Activated CD8-positive, alpha-beta memory T cell treated with anti-CD3 and anti-CD28 coated beads for 36 hours (primary cell): ENCODE measurements around the gene PIK3R2. TPM values are rescaled to one million over a fixed set of nuclear protein-coding genes. Genes with fewer than 3 reads are reported as not detected.

Experiments used
- CTCF ChIA-PET: fragments of 350-600 bp; sonication (Branson Sonifier 250); formaldehyde crosslinking; loops from one replicate; lab custom pipeline; 2021; ENCODE audit warnings: antibody characterized with exemption; lab: Charles Lee
- POLR2A ChIA-PET: fragments of 350-600 bp; sonication (Branson Sonifier 250); formaldehyde crosslinking; loops from one replicate; lab custom pipeline; 2021; ENCODE audit warnings: antibody characterized with exemption; lab: Charles Lee
- total RNA-seq, 2 experiments: library from RNA; stranded (reverse); gene quantifications; one replicate each; pipeline ENCODE4 v1.2.3, GENCODE V29; 2021

PIK3R2 gene
- total RNA-seq: 10 to 100 TPM; 18.6 to 19.5 TPM

DNA sequence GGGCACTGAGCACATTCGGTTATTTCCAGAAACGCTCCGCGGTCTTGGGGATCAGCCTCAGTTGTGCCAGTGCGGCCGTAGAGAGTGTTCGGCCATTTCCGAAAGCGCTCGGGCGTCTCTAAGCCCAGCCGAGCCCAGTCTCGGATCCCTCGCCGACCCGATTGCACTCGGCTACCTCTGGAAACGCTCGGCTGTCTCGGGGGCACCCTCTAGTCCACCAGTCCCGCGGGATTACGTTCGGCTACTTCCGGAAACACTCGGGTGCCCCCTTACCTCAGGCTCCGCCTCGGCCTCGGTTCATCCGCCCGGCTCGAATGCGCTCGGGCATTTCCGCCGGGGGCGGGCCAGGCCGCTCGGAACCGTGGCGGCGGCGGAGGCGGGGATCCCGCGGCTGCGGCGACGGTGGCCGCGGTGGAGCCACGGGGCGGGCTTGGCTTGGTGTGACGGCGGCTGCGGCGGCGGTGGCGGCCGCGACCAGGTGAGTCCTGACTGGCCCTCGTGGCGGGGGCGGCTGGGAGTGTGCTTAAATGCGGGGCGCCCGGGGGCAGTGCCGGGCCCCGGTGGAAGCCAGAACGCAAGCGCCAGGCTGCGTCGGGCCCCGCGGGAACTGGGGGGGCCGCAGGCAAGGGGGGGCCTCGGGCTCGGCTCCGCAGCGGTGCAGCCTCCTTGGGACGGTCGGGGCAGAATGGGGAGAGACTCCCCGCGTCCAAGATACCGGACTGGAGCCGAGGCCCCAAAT lies at the start of gene PIK3R2:
Gene PIK3R2 (plus strand): TSS at position 347 of the 739 bp plus-strand sequence. CDS start 2,717 bp downstream, outside the sequence.
- POLR2A ChIA-PET: interaction anchor here (0.9 kb wide), 1 partner anchor 35 kb away, joined by 3 read pairs; no protein-coding TSS in a partner anchor
- CTCF ChIA-PET: interaction anchor here (0.9 to 2.8 kb wide), 10 partner anchors 7 to 127 kb away, joined by 3 to 12 read pairs (median 4); no protein-coding TSS in a partner anchor

- CTCF ChIA-PET: interaction anchor here (1.3 to 1.4 kb wide), 2 partner anchors 9 to 48 kb away, joined by 4 to 6 read pairs; partner anchors contain the start of gene PIK3R2
- POLR2A ChIA-PET: interaction anchor here (1.0 kb wide), 1 partner anchor 13 kb away, joined by 3 read pairs; no protein-coding TSS in a partner anchor
Measured at GRCh38 chr19:18104793-18105131, 48.2 kb upstream of the PIK3R2 start.

DNA sequence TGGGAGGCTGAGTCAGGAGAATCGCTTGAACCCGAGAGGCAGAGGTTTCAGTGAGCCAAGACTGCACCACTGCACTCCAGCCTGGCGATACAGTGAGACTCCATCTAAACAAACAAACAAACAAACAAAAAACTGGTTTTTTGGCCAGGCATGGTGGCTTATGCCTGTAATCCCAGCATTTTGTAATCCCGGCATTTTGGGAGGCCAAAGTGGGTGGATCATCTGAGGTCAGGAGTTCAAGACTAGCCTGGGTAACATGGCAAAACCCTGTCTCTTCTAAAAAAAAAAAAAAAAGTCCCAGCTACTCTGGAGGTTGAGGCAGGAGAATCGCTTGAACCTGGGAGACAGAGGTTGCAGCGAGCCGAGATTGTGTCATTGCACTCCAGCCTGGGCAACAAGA lies 47.7 kb upstream of the PIK3R2 start:
- CTCF ChIA-PET: interaction anchor here (1.4 kb wide), 1 partner anchor 8 kb away, joined by 6 read pairs; no protein-coding TSS in a partner anchor
- POLR2A ChIA-PET: interaction anchor here (0.7 kb wide), 1 partner anchor 98 kb away, joined by 3 read pairs; the partner anchor contains the start of gene RAB3A

DNA sequence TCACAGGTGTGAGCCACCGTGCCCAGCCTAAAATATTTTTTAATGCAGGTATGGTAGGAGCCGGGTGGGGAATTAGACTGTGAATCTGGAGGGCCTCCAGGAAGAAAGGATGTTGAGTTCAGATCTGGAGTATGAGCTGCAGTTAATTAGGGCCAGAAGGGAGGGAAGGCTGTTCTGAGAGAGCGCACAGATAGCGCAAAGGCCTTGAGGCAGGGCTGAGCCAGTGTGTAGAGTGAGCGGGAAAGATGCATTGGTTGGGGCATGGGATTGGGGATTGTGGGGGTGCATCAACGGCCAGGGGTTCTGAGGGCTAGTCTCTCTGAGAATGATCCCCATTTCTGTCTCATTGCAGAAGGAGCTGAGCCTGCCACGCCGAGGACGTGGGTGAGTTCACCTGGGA lies 45.7 kb upstream of the PIK3R2 start:
- POLR2A ChIA-PET: no interaction called here
- CTCF ChIA-PET: interaction anchor here (0.9 to 1.0 kb wide), 2 partner anchors 8 to 15 kb away, joined by 3 to 4 read pairs; no protein-coding TSS in a partner anchor

- POLR2A ChIA-PET: no interaction called here
- CTCF ChIA-PET: interaction anchor here (0.9 to 2.7 kb wide), 3 partner anchors 10 to 170 kb away, joined by 3 to 10 read pairs (median 5); no protein-coding TSS in a partner anchor
Measured at GRCh38 chr19:18108897-18109296, 44.1 kb upstream of the PIK3R2 start.

DNA sequence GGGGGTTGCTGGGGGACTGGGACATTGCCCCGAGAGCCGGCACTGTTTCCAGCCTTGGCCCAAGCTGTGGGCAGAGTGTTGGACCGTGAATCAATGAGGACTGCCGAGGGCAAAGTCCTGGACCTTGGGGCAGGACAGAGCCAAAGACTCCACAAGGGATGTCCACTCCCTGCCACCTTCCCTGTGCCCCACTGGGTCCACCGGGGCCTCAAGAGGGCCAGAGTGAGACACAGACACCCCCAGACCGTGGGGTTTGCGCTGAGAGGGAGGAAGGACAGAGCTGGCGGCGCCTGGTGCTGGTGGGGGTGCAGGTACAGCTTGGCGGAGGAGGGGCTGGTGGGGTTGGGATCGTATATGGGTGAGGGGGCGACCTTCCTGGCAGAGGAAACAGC lies 43.6 kb upstream of the PIK3R2 start:
- POLR2A ChIA-PET: interaction anchor here (0.5 kb wide), 1 partner anchor 598 kb away, joined by 6 read pairs; no protein-coding TSS in a partner anchor
- CTCF ChIA-PET: interaction anchor here (0.9 to 2.7 kb wide), 4 partner anchors 9 to 170 kb away, joined by 3 to 10 read pairs (median 8); partner anchors contain the start of gene MAST3

- CTCF ChIA-PET: interaction anchor here (0.8 to 2.7 kb wide), 10 partner anchors 8 to 169 kb away, joined by 3 to 10 read pairs (median 4); partner anchors contain the start of genes MAST3 and PIK3R2
- POLR2A ChIA-PET: interaction anchor here (0.5 to 0.8 kb wide), 2 partner anchors 22 to 599 kb away, joined by 5 to 6 read pairs; no protein-coding TSS in a partner anchor
Measured at GRCh38 chr19:18109733-18110608, 43.0 kb upstream of the PIK3R2 start.

DNA sequence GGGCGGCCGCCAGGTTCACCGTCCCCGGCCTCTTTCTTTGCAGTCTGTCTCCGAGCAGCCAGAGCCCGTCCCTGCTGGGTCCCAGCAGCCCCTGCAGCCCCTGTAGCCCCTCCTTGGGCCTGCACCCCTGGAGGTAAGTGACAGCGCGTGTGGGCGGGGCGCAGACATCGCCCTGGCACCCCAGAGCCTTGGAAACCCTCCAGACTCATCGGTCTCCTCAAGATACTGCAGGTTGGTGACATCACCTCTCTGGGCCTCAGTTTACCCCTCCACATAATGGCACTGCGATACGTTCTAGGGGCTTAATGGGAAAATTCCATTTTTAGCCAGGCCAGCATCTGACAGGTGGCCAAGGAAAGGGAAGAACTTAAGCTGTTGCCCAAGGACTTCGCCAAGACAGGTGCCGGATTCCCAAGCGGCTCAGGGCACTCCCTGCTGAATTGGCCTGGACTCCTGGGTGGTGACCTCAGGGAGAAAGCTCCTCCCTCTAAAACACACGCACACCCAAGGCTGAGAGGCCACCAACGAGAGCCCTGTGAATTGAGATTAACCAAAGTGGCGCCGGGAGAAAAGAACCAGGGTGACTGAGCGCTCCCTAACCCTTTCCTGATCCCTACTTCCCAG lies 42.2 kb upstream of the PIK3R2 start:
- ChIA-PET POLR2A (interaction anchor here (0.8 kb wide), 1 partner anchor 22 kb away, joined by 5 read pairs; no protein-coding TSS in a partner anchor), CTCF (interaction anchor here (0.6 to 2.7 kb wide), 12 partner anchors 8 to 150 kb away, joined by 3 to 10 read pairs (median 4); partner anchors contain the start of genes MAST3 and PIK3R2)

DNA sequence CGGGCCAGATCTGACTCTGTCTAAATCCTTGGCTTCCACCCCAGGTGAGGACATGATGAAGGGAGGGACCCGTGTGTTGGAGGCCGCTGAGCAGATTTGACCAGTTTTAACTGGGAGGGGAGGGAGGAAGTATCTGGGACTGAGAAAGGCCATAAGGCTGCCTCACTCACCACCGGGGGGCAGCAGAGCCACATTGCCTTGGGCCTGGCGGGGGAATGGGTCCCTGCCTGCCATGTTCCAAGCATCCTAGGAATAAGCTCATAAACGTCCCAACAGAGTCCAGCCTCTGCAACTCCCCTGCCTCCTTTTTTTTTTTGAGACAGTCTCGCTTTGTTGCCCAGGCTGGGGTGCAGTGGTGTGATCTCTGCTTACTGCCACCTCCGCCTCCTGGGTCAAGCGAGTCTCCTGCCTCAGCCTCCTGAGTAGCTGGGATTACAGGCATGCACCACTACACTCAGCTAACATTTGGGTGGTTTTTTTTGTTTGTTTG lies 39.9 kb upstream of the PIK3R2 start:
- ChIA-PET POLR2A (interaction anchor here (0.5 kb wide), 1 partner anchor 70 kb away, joined by 3 read pairs; no protein-coding TSS in a partner anchor), CTCF (interaction anchor here (0.6 to 2.5 kb wide), 16 partner anchors 9 to 304 kb away, joined by 3 to 8 read pairs (median 4); partner anchors contain the start of genes ARRDC2, MAST3 and PIK3R2)

DNA sequence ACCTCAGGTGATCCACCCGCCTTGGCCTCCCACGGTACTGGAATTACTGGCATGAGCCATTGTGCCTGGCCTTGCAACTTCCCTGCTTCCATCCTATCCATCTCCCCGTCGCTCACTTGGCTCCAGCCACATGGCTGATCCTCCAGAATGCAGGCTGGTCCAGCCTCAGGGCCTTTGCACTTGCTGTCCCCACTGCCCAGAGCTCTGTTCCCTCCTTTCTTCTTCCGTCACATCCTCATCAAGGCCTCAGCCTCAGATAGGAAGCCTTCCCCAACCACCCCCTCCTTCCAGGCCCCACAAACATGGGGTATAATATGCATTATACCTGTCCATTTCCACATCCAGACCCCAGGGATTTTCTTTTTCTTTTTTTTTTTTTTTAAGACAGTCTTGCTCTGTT lies 39.1 kb upstream of the PIK3R2 start:
- ChIA-PET POLR2A (no interaction called here), CTCF (interaction anchor here (0.6 to 2.5 kb wide), 12 partner anchors 9 to 141 kb away, joined by 3 to 8 read pairs (median 4); partner anchors contain the start of genes MAST3 and PIK3R2)

DNA sequence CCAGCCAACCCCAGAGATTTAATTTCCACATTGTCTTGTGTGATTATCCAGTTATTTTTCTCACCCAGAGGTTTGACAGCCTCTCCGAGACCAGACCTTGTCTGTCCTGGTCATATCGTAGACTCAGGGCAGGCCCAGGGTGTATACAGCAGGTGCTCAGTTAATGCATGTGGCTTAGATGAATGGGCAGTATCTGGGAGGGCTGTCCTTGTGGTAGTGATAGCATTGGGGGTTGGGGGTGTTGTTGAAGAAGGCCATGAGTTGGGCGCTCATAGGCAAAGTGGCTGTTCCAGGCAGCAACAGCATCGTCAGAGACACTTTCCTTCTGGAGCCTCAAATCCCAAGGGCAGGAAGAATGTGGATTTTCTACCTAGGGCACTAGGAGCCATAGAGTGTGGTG lies 38.5 kb upstream of the PIK3R2 start:
- POLR2A ChIA-PET: no interaction called here

DNA sequence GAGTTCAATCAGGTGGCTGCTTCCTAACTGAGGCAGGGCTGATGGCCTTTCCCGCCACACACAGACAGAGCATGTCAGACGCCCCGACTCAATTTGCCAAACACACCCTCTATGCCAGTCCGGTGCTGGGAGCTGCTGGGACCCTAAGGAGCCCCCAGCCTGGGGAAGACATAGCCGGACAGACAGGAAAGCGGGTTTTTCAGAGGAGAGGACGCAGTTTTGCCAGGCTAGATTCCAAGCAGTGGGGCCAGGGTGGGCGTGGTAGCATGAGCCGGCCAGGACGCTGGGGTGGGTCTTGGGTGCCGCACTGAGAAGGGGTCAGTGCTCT lies 35.6 kb upstream of the PIK3R2 start:
- POLR2A ChIA-PET: interaction anchor here (1.0 kb wide), 1 partner anchor 35 kb away, joined by 3 read pairs; the partner anchor contains the start of gene PIK3R2
- CTCF ChIA-PET: interaction anchor here (0.6 to 2.9 kb wide), 5 partner anchors 34 to 135 kb away, joined by 3 to 12 read pairs (median 5); partner anchors contain the start of genes ARRDC2 and PIK3R2

More for the DNA sequence above, 38.5 kb upstream of the PIK3R2 start:
- CTCF ChIA-PET: interaction anchor here (0.7 to 2.5 kb wide), 4 partner anchors 10 to 118 kb away, joined by 3 to 8 read pairs (median 6); no protein-coding TSS in a partner anchor

DNA sequence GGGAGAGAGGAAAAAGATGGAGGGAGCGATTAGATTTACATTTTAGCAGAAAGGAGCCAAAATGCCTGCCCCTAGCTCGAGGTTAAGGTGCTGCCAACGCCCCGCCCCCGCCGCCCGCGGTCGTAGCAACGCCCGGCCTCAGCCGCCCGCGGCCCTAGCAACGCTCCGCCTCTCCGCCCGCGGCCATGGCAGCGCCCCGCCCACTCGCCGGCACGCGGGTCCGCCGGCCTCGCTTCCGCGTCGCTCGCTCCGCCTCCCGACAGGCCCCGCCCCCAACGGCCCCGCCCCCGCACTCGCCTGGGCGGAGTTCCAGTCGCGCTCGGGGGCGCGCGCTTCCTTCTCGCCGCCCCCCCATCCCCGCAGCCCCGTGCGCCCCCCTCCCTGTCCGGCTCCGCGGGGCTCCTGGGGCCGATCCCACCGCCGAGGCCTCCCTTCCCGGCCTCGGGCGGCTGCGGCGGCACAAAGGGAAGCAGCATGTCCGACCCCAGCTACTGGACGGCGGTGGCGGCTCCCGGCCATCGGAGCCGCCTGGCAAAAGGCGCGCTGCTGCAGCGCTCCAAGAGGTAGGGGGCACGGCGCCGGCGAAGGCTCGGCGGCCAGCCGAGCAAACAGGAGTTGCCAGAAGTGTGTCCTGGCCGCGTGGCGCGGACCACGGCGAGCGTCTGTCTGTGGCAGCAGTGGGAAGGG lies 35.1 kb upstream of the PIK3R2 start:
- POLR2A ChIA-PET: interaction anchor here (1.0 kb wide), 1 partner anchor 35 kb away, joined by 3 read pairs; the partner anchor contains the start of gene PIK3R2
- CTCF ChIA-PET: interaction anchor here (1.3 to 2.9 kb wide), 5 partner anchors 8 to 134 kb away, joined by 4 to 12 read pairs (median 5); partner anchors contain the start of genes ARRDC2 and PIK3R2

DNA sequence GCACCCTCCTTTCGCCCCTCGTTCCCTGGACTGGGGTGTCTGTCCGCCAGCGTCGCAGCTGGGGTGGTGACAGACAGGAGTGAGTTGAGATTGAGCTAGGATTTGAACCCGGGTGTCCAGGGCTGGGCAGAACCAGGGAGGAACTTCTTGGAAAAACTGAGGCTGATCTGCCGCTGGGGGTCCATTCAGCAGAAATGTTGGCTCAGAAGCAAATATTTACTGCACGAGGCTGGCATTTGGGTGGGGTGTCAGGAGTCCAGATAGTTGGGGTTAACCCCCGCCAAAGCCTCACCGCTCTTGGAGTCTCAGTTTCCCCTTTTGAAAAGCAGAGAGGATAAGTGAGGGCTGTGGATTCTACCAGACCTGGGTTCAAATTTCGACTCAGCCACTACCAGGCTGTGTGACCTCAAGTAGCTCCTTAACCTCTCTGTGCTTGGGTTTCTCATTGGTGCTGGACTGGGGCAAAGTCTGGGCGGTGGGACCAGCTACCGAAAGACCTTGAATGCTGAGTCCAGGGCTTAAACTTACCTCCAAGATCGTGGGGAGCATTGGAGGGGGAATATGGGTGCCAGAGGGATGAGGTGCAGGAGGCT lies 34.4 kb upstream of the PIK3R2 start:
- POLR2A ChIA-PET: interaction anchor here (0.6 to 1.2 kb wide), 2 partner anchors 21 to 74 kb away, joined by 3 to 4 read pairs; partner anchors contain the start of gene MAST3

GRCh38 chr19:18119013-18119716 lies 33.8 kb upstream of the PIK3R2 start:
- CTCF ChIA-PET: interaction anchor here (0.6 to 2.9 kb wide), 4 partner anchors 9 to 946 kb away, joined by 4 to 12 read pairs (median 5); partner anchors contain the start of gene PIK3R2
- POLR2A ChIA-PET: interaction anchor here (0.6 to 1.2 kb wide), 2 partner anchors 22 to 75 kb away, joined by 3 to 4 read pairs; partner anchors contain the start of gene MAST3

More for the DNA sequence above, 34.4 kb upstream of the PIK3R2 start:
- CTCF ChIA-PET: interaction anchor here (0.6 to 2.9 kb wide), 4 partner anchors 9 to 49 kb away, joined by 3 to 12 read pairs (median 5); partner anchors contain the start of gene PIK3R2
